ENCODE measurements around the gene CCL16.
"Not testable (repeated sequence)": the region's sequence is repeated elsewhere in the genome, so short reads cannot be mapped to it uniquely, and the experiment has no call there.

The CCL16 gene, protein sequence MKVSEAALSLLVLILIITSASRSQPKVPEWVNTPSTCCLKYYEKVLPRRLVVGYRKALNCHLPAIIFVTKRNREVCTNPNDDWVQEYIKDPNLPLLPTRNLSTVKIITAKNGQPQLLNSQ

DNA sequence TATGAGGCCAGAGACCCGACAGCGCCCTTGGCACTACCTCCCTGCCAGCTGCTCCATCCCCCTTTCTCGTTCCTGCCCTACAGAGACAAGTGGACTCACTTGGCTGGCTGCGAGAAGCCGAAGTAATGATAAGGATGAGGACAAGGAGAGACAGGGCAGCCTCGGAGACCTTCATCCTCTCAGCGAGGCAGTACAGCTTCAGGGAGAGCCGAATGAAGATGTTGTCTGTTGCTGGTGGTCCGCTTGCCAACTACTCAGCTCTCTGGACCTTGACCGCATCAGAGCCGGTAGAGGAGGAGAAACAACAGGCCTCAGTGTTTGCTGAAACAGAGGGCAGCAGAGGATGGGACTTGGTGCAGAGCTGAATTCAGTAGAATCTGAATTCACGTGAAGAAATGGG, at the start of gene CCL16:
CCL16 (minus strand) TSS at position 252 of the 400 bp plus-strand sequence; CDS start at position 175, 77 bp downstream.
- DNase-seq (ENCODE audit: low read depth in 2 of 2): no peak

DNA sequence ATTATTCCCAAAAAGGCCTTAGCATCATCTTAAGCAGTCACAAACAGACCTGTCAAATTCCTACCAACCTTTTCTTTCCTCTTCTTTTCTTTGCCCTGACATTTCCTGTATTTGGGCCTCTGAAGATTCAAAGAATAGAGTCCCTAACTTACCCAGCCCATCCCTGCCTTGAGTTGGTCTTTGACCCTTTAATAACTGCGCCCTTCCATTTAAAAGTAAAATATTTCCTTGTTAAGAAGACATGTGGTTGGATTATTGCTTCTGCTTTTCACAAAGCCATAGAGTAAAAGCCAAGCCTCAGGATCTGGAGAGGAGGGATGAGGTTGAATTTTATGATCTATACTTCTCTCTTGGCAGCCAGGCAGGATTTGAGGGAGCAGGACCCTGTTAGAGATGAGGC, 49.7 kb upstream of the CCL16 start:
- no peak for DNase-seq (ENCODE audit: low read depth in 2 of 2)

DNA sequence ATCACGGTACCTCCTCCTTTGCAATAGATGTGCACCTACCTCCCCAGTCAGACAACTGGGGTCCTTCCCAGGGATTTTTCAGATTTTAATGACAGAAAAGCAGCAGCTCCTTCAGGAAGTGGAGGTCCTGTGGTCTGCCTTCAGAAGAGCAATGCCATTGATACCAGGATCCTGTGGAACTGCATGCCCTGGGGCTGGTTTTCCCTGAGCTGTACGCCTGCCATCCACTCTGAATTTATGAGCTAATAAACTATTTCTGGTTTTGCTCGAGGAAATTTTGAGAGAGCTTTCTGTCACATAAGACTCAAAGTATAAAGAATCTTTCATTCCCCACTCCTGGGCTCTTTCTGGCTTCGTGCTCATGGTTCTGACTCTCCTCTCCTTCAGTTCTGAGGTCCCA, 46.5 kb upstream of the CCL16 start:
- DNase-seq (ENCODE audit: low read depth in 2 of 2): no peak

DNA sequence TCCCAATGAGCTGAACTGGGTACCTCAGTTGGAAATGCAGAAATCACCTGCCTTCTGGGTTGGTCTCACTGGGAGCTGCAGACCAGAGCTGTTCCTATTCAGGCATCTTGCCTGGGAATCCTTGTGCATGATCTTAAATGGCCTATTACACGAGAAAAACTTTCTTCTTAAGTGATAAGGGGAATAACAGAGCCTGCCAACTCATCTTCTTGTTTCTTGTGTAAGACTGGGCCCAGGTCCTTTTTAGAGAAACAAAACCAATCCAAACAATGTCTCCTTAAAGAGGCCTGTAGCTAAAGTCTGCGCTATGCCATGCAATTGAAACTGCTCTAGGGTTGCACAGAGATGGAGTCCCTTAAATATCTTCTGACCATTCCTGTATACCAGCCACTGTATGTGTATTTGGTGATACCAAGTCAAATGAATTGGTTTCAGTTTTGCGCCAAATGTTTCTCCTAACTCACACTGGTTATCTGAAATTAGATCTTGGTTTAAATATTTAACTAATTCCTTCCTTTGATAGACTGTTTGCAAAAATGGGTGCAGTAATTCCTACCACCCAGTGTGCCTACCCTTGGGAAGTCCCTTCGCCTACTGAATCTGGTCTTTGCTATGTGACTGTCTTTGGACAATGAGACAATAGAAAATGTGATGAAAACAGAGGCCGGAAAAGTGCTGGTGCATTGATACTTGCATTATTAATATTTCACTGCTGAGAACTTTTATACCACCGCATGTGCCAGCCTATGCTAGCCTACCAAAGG, 43.0 kb upstream of the CCL16 start:
- DNase-seq (ENCODE audit: low read depth in 2 of 2): no peak

DNA sequence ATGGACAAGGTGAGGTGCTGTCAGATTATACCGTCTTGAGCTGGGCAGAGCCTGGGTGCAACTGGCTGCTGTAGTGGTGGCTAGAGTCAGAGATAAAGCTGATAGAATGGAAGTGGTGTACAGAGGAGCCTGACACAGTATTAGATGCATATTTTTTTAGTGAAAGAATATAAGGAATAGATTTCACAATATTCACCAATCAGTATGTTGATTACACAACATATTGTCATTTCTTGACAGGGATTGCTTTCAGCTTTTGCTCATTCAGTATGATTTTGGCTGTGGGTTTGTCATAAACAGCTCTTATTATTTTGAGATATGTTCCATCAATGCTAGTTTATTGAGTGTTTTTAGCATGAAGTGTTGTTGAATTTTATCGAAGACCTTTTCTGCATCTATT, 38.1 kb upstream of the CCL16 start:
- DNase-seq (ENCODE audit: low read depth in 2 of 2): no peak

DNA sequence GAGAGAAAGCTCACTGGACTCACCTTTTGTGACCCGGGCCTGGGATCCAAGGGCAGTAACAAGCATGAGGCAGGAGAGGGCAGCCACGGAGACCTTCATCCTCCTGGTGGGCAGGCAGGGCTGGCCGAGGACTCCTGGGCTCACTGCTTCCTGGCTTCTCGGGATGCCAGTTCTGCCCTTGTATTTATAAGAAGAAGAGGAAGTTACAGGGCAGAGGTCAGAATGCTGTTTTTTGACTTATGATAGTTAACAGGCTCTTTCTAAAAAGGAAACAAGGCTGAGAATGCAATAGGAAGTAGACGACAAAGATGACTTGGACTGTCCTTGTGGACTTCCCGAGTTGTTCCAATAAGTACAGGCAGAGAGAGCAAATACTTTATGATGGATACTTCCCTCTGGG, 36.5 kb upstream of the CCL16 start, which contains the start of gene CCL23:
CCL23 (minus strand) TSS at position 174 of the 400 bp plus-strand sequence; CDS start at position 99, 75 bp downstream.
- no peak for DNase-seq (ENCODE audit: low read depth in 2 of 2)

DNA sequence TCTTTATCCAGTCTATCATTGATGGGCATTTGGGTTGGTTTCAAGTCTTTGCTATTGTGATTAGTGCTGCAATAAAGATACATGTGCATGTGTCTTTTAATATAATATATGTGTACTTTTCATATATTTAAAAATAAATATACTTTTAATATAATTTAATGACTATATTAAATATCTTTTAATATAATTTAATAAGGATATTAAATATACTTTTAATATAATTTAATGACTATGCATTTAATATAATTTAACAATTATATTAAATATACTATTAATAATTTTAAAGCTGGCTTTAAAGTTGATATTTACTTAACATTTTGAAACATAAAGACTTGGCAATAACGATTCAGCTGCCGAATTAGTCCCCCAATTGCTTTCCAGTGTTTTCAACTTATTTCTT, 35.3 kb upstream of the CCL16 start:
- DNase-seq (ENCODE audit: low read depth in 2 of 2): no peak

DNA sequence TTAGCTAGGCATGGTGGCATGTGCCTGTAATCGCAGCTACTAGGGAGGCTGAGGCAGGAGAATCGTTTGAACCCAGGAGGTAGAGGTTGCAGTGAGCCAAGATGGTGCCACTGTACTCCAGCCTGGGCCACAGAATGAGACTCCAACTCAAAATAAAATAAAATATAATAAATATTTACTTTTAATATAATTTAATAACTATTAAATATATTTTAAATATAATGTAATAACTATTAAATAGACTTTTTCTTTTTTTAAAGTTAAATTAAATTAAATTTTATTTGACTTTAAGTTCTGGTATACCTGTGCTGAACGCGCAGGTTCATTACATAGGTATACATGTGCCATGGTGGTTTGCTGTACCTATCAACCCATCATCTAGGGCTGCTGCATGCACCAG, 34.6 kb upstream of the CCL16 start:
- not testable (repeated sequence) for DNase-seq (ENCODE audit: low read depth in 2 of 2)

DNA sequence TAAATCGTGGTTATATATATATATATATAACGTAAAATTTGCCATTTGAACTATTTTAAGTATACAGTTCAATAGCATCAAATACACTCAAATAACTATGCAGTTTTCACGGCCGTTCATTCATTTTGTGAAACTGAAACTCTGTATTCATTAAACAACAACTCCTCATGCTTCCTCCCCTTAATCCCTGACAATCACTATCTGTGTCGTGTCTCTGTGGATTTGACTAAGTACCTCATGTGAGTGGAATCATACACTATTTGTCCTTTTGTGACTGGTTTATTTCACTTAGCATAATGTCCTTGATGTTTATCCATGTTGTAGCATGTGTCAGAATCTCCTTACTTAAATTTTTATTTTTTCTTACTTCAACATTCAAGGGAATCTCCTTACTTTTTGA, 33.6 kb upstream of the CCL16 start:
- no peak for DNase-seq (ENCODE audit: low read depth in 2 of 2)

DNA sequence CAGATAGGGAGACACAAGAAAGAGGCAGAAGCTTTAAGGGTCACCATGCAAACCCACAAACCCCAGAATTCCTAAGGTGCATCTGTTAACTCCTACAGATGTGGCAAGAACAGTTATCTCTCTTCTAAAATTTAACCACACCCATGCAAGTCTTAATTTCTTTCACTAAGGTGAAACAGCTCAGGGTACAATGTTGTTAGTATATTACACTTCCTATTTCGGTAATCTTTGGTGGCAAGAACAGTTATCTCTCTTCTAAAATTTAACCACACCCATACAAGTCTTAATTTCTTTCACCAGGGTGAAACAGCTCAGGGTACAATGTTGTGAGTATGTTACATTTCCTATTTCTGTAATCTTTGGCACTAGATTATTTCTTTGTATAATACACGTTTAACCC, 29.9 kb upstream of the CCL16 start:
- no peak for DNase-seq (ENCODE audit: low read depth in 2 of 2)

DNA sequence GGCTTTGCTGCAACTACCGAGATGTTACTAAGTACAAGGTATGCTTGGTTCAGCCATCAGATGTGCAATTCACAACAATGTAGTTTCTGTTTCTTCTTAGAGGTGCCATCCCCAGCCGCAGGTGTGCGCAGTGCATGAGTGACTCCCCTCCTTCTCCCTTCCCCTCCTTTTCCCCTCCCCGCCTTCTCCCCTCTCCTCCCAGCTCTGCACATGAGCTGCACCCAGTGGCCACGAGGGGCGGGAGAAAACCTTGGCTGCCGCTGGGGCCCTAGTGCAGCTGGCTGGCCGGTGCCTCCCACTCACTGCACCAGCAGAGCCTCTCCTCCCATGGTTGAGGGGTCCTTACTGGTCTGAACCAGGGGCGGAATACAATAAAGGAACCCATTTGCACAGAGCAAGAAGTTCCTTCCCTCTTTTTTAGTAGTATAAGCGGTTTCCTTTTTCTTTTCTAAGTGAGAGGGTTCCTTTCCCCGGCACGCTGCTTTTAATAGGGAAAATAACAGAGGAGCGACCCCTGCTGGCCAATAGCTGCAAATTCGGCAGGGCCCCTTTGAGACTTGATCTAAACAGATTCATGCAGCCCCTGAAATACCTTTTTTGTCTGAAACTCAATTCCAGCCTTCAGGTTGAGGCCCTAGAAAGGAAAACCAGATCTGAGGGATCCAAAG, 27.8 kb upstream of the CCL16 start:
- no peak for DNase-seq (ENCODE audit: low read depth in 2 of 2)

DNA sequence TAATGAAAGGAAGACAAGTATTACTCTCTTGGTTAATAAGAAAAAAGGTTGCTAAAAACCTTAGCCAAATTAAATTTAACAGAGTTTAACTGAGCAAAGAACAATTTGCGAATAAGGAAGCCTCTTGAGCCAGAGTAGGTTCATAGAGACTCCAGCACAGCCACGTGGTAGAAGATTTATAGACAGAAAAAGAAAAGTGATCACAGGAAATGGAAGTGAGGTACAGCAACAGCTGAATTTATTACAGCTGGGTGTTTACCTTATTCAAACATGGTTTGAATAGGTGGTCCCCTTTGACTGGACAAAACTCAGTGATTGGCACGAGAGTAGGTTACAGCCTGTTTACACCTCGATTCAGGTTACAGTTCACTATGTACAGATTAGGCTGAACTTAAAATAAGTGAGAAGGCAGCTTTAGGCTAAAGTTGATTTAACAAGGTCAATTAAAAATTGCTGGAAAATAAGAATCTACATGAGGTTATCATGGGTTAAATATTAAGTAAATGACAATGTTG, 23.4 kb upstream of the CCL16 start:
- DNase-seq (ENCODE audit: low read depth in 2 of 2): no peak

DNA sequence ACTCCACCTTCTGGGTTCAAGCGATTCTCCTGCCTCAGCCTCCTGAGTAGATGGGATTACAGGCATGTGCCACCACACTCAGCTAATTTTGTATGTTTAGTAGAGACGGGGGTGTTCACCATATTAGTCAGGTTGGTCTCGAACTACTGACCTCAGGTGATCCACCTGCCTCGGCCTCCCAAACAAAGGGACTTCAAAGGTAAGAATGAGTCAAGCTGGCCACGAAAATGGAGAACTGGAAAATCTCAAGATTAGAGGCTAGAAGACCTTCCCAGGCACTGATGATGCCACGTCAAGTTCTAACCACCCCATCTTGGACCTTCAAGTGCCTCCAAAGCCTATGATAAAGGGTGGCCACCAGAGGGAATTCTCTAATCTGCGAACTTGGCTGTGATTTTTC, 21.3 kb upstream of the CCL16 start:
- no peak for DNase-seq (ENCODE audit: low read depth in 2 of 2)

DNA sequence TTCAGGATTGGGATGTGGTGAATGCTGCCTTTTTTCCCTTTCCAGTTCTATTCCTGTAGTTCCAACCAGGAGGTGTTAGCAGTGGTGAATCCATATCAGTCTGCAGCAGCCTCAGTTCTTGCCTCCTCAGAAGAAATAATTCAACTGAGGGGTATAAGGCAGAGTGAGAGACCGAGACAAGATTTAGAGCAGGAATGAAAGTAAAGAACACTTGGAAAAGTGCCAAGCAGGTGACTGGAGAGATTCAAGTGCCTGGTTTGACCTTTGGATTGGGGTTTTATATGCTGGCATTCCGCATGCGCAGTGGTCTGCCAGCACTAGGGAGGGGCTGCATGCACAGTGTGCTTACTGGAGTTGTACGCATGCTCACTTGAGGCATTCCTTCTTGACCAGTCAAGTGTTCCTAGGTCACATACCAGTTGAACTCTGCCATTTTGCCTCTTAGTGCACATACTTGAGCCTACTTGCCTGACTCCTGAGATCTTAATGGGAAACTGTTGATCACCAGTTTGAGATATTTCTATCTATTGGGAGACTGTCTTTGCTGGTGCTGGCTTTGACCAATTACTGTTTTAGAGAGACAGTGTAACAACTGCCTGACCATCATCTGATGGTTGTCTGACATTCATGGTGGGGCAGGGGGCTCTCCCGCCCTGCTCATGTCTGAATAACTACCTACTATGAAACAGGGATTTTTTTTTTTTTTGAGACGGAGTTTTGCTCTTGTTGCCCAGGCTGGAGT, 20.7 kb upstream of the CCL16 start:
- no peak for DNase-seq (ENCODE audit: low read depth in 2 of 2)

DNA sequence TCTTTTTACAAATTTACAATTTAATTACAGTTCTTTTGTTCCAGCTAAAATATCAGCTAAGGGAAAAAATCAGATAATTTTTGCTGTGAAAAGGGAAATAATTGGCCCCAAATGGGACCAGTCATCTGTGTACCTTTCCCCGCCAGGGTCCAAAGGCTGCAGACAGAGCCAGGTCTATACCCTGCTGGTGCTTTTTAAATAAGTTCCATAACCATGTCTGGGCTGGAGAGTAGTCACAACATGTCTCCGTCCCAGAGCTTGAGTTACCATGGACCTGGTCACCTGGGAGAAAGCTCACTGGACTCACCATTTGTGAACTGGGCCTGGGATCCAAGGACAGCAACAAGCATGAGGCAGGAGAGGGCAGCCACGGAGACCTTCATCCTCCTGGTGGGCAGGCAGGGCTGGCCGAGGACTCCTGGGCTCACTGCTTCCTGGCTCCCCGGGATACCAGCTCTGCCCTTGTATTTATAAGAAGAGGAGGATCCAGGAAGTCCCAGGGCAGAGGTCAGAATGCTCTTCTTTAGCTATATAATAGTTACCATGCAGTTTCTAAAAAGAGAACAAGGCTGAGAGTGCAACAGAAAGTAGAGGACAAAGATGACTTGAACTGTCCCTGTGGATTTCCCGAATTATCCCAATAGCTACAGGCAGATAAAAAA, 19.9 kb upstream of the CCL16 start, which contains the start of gene CCL15:
CCL15 (minus strand) TSS at position 444 of the 662 bp plus-strand sequence; CDS start at position 383, 61 bp downstream.
- DNase-seq (ENCODE audit: low read depth in 2 of 2): no peak

DNA sequence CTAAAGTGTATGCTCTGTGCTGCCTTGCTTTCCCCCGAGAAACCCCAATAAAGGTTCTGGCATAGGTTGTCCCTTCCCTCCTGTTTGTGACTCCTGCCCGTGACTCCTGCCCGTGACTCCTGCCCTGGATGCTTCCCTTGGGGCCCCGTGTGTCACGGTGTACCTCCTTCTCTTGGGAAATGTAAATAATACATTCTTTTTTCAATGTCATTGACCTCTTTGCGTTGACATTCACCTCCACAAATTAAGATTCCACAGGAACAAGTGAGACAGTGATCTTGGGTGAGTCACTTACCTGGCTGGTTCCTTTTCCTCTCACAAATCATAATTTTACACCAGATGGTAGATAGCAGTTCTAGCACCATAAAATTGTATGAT, 19.4 kb upstream of the CCL16 start:
- no peak for DNase-seq (ENCODE audit: low read depth in 2 of 2)

DNA sequence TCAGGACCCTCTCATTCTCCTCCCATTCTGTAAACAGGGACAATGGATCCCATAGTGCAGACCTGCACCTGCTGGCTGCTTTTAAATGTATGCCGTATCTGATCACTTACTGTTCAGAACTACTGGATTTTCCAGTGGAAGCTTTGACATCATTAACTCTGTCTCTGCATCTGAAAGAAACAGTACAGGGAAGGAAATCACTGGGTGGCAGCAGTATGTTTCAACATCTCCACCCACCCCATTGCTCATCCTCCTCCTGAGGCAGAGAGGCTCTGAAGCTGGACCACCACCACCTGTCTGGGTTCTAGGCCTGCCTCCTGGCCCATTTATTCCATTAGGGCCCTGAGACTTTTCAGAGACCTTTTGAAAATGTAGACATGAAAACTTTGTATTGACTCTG, 17.5 kb upstream of the CCL16 start:
- no peak for DNase-seq (ENCODE audit: low read depth in 2 of 2)

DNA sequence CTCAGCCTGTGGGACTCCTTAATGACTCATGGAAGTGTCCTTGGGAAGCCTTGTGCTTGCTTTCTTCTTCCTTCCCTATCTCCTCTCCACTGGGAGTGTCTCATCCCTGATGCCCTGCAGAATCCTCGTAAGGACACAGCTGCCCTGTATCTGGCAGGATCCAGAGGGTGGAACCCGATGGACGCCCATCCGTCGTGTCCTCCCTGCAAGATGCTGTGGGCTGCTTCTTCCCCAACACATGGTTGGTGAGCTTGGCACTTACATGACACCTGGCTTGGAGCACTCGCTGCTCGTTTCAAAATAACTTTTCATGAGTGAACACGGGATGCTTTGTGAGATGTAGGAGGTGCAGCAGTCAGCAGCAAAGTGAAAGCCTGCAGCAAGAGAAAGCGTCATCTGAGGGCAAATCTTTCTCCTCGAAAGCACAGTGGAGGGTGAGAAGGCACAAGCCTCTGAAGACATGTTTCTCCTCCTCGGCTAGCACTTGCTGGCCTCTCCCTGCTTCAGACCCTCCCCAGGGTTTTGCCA, 16.8 kb upstream of the CCL16 start:
- DNase-seq (ENCODE audit: low read depth in 2 of 2): no peak

DNA sequence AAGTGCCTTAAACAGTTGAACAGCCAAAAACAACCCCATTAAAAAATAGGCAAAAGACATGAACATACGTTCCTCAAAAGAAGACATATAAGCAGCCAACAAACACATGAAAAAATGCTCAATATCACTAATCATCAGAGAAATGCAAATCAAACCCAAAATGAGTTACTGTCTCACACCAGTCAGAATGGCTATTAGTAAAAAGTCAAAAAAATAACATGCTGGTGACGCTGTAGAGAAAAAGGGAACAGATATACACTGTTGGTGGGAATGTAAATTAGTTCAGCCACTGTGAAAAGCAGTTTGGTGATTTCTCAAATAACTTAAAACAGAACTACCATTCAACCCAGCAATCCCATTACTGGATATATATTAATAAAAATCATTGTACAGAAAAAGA, 14.0 kb upstream of the CCL16 start:
- DNase-seq (ENCODE audit: low read depth in 2 of 2): not testable (repeated sequence)

DNA sequence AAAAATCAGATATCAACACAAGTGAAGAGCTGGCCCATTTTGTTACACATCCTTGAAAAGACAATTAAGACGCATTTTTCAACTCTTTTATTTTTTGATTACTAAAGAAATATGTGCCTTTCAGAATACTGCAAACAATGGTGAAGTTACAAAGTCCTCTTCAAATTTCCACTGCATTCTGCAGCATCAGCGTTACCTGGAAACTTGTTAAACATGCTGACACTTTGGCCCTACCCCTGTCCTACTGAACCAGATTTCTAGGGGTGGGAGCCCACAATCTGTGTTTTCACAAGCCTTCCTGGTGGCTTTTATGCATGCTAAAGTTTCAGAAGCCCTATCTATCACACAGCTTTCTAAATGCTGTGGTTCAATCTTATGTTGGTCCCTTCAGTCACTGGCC, 9.8 kb upstream of the CCL16 start:
- no peak for DNase-seq (ENCODE audit: low read depth in 2 of 2)

DNA sequence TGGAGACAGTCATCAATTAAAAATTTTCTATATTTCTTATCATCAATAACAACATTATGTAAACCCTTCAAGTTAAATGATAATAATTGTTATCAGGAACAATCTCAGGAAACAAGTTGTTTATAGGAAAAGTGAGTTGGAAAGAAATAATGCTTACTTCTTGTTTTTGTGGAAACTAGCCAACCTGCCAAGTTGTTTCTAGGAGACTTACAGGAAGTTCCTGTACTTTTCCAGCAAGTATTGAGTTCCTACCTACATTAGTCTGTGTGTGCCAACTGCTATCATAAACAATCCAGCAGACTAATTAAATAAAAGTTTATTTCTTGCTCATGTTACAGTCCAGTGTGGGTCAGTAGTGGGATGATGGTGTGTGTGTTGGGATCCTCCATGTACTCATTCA, 6.9 kb upstream of the CCL16 start:
- no peak for DNase-seq (ENCODE audit: low read depth in 2 of 2)

Data from stimulated activated CD8-positive, alpha-beta memory T cell treated with anti-CD3 and anti-CD28 coated beads, Interleukin-2, amount 100 ng/mL, for 48 hours (primary cell).